ENCODE data around the gene BLOC1S1. TPM values are rescaled to one million over a fixed set of nuclear protein-coding genes. Genes with fewer than 3 reads are reported as not detected.

Gene BLOC1S1
- total and polyA plus RNA-seq, 9 of the 15 experiments (the other 6 are each of a cell fraction or from before 2014, with no cell fraction given), result 75.2 to 161 (median 98.8) TPM

DNA sequence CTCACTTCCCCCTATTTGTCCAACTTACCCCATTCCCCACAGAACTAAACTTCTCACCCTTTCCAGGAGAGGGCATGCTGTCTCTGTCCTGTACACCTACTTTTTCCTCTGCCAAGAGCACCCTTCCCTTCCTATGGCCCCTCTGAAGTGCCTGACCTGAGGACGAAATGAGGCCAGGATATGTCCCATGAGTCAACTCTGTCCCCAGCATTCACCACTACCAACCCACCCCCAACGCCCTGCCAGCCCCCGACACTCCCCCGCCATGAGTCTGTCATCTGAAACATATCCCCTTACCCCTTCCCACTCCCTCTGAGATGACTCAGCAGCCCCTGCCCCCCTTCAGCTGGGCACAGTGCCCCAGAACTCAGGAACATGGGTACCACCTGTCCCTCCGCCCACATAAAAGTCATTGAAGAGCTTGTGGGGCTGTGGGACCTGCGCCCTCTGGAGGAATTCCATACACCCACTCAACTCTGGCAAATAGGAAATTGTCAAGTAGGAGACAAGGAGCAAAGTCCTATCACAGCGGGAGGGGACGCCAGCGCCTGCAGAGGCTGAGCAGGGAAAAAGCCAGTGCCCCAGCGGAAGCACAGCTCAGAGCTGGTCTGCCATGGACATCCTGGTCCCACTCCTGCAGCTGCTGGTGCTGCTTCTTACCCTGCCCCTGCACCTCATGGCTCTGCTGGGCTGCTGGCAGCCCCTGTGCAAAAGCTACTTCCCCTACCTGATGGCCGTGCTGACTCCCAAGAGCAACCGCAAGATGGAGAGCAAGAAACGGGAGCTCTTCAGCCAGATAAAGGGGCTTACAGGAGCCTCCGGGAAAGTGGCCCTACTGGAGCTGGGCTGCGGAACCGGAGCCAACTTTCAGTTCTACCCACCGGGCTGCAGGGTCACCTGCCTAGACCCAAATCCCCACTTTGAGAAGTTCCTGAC is 34.4 kb upstream of the BLOC1S1 start (continued):
- TF ChIP-seq, protein P1, sequence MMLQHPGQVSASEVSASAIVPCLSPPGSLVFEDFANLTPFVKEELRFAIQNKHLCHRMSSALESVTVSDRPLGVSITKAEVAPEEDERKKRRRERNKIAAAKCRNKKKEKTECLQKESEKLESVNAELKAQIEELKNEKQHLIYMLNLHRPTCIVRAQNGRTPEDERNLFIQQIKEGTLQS (IDR thresholded peaks at IDR 0.05), result no peak
- TF ChIP-seq, protein P1 (CRISPR knock-in tag; conservative IDR thresholded peaks at IDR 0.05), result peak; percentile 68; the same call in 1 of the 2 replicates
- TF ChIP-seq ATF1 (CRISPR knock-in tag; IDR thresholded peaks at IDR 0.05), result no peak
- TF ChIP-seq ATF1 (tag; IDR thresholded peaks at IDR 0.05), result 0 out of 2 replicates have a peak, but pooled peaks have one; percentile 17
- TF ChIP-seq SREBF1 (IDR thresholded peaks at IDR 0.05; ENCODE audit: borderline replicate concordance, low read depth, low read length), result 0 out of 2 replicates have a peak, but pooled peaks have one; percentile 15
- TF ChIP-seq CBX1 (IDR thresholded peaks at IDR 0.05; ENCODE audit: low read depth), result 0 out of 2 replicates have a peak, but pooled peaks have one; percentile 35
- 0 out of 2 replicates have a peak, but pooled peaks have one; percentile 14 for TF ChIP-seq JUND (IDR thresholded peaks at IDR 0.05; ENCODE audit: borderline replicate concordance, low read depth, low read length)
- no peak for TF ChIP-seq JUND (tag; IDR thresholded peaks at IDR 0.05; ENCODE audit: borderline replicate concordance, low read depth, low read length)
- TF ChIP-seq, protein P2, sequence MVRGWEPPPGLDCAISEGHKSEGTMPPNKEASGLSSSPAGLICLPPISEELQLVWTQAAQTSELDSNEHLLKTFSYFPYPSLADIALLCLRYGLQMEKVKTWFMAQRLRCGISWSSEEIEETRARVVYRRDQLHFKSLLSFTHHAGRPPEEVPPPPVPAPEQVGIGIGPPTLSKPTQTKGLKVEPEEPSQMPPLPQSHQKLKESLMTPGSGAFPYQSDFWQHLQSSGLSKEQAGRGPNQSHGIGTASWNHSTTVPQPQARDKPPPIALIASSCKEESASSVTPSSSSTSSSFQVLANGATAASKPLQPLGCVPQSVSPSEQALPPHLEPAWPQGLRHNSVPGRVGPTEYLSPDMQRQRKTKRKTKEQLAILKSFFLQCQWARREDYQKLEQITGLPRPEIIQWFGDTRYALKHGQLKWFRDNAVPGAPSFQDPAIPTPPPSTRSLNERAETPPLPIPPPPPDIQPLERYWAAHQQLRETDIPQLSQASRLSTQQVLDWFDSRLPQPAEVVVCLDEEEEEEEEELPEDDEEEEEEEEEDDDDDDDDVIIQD (CRISPR knock-in tag; IDR thresholded peaks at IDR 0.05), result no peak
- 0 out of 2 replicates have a peak, but pooled peaks have one; percentile 48 for TF ChIP-seq XRCC5 (IDR thresholded peaks at IDR 0.05; ENCODE audit: low read depth, low read length)
